Skin epidermis (tissue), 12 donors: Measurements from ENCODE around the gene TARBP1.
"Not testable (repeated sequence)": the region's sequence is repeated elsewhere in the genome, so short reads cannot be mapped to it uniquely, and the experiment has no call there.

Experiments
- H3K27ac ChIP-seq, 21 experiments: fragments of 200-600 bp; sonication (generic) in 11 of 21; one replicate each; pipeline ENCODE4 v1.5.0; 2020; ENCODE audit warnings: mild to moderate bottlenecking in 3 of 21, inconsistent platforms in 2 of 21, moderate library complexity in 2 of 21
- H3K4me3 ChIP-seq, 7 experiments: fragments of 200-600 bp; sonication (generic) in 2 of 7; one replicate each; pipeline ENCODE4 v1.5.0; 2020; ENCODE audit warnings: inconsistent platforms in 2 of 7, mild to moderate bottlenecking in 2 of 7, moderate library complexity in 1 of 7

The TARBP1 gene

DNA sequence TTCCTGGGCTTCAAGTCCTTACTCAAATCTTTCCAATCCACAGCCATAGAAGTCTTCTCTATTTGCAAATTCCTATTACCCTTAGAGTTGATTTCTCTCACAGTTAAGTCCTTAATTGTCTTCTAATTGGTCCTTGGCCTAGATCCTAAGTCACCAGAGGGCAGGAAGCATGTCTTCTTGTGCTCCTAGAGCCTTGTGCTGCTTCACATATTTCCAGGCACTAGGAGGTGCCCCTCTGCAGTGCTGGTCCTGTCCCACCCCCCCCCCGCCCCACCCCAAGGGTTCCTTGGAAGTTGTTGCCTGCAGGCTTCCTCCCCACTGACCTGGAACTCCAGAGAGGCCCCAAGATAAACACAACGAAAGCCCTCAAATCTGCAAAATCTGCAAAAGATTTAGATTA lies 28.1 kb upstream of the TARBP1 start:
- no peak overlapping the region for H3K27ac ChIP-seq
- H3K4me3 ChIP-seq, result no peak overlapping the region

DNA sequence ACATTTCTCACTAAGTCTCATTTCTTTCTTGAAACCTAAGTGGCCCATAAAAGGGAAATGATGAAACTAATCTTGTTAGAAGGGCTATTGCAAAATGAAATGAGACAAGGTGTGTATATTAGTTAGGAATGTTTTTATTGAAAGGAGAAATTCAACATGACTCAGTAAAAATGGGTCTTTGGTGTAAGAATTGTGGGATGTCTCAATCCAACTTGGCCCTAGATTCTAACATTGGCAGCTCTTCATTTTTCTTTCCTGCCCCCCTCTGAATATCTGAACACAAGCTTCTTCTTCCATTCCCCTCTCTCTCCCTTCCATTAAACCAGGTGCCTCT lies 26.8 kb upstream of the TARBP1 start:
- H3K27ac ChIP-seq, result peak overlapping the region in 1 of 21 experiments; percentile 59
- H3K4me3 ChIP-seq, result no peak overlapping the region

- Histone ChIP-seq H3K27ac (peak overlapping the region in 2 of 21 experiments; percentile 1 to 59), H3K4me3 (no peak overlapping the region)
These were observed 26.2 kb upstream of the TARBP1 start for GRCh38 chr1:234504969-234505768.

DNA sequence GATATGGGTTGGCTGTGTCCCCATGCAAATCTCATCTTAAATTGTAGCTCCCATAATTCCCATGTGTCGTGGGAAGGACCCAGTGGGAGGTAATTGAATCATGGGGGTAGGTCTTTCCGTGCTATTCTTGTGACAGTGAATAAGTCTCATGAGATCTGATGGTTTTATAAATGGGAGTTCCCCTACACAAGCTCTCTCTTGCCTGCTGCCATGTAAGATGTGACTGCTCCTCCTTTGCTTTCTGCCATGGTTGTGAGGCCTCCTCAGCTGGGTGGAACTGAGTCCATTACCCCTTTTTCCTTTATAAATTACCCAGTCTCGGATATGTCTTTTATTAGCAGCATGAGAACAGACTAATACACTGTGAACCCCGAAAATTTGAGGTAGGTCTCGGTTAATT lies 25.3 kb upstream of the TARBP1 start:
- H3K27ac ChIP-seq, H3K4me3 ChIP-seq: not testable (repeated sequence)

GRCh38 chr1:234503193-234504050 lies 24.4 kb upstream of the TARBP1 start:
- Histone ChIP-seq H3K27ac (peak overlapping the region in 4 of 21 experiments; percentile 47 to 68 (median 56)), H3K4me3 (no peak overlapping the region)

GRCh38 chr1:234502785-234503184 lies 23.8 kb upstream of the TARBP1 start:
- H3K27ac ChIP-seq, result peak overlapping the region in 4 of 21 experiments; percentile 47 to 68 (median 56)
- no peak overlapping the region for H3K4me3 ChIP-seq

- Histone ChIP-seq H3K4me3 (no peak overlapping the region), H3K27ac (peak overlapping the region in 19 of 21 experiments; percentile 47 to 92 (median 83))
These were observed 21.3 kb upstream of the TARBP1 start for GRCh38 chr1:234500269-234500668.

GRCh38 chr1:234499943-234500245 lies 20.9 kb upstream of the TARBP1 start:
- no peak overlapping the region for H3K4me3 ChIP-seq
- H3K27ac ChIP-seq, result peak overlapping the region in 20 of 21 experiments; percentile 69 to 92 (median 84)

DNA sequence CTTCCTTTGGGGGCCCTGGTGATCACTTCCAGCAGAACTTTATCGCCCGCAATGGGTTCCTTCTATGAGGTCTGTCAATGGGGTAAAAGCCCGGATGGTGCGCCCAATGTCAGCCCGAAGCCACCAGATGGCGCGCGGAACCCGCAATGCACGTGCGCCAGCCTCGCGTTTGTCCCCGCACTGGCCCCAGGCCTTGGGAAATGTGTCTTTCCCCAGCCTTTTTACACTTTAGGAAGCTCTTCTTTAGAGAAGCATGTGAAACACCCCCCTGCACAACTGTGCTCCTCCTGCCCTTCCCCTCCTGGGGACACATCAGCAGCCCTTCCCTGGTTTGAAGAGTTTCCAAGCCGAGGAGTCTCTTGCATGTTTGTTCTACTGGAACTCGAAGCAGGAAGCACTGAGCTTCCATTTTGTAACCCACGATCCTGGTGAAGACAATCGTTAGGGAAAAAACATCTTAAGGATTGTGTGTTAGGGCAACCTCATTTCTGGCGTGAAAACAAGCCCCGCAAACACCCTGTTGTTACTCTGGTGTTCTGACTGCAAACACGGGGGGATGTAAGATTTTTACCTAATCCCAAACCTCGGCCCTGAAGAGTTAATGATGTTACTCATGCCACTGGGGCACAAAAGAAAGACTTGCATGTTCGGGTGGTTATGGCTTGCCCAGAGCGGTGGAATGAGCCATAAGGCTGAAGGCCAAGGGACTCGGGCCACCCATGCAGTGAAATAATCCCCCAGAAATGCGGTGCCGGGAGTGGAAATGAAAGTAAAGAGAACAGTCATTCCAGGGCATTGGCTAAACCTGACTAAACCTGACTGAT lies 20.4 kb upstream of the TARBP1 start:
- H3K27ac ChIP-seq, result peak overlapping the region in 20 of 21 experiments; percentile 69 to 92 (median 84)
- H3K4me3 ChIP-seq, result peak overlapping the region in 1 of 7 experiments; percentile 1

- Histone ChIP-seq H3K27ac (peak overlapping the region in 20 of 21 experiments; percentile 69 to 92 (median 84)), H3K4me3 (no peak overlapping the region)
These were observed 19.6 kb upstream of the TARBP1 start for GRCh38 chr1:234498448-234499118.

GRCh38 chr1:234497589-234497988 lies 18.6 kb upstream of the TARBP1 start:
- Histone ChIP-seq H3K4me3 (no peak overlapping the region), H3K27ac (no peak overlapping the region)

- Histone ChIP-seq H3K4me3 (no peak overlapping the region), H3K27ac (peak overlapping the region in 2 of 21 experiments; percentile 3 to 27)
These were observed 16.4 kb upstream of the TARBP1 start for GRCh38 chr1:234495231-234495990.

DNA sequence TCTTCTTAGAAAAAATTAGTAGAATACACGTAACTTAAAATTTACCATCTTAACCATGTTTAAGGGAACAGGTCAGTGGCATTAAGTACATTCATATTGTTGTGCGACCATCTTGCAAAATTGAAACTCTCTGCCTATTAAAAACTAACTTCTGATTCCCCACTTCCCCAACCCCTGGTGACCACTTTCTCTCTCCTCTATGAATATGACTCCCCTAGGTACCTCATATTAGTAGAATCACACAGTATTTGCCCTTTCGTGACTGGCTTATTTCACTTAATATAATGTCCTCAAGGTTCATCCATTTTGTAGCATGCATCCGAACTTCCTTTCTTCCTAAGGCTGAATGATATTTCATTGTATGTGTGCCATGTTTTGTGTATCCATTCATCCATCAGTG lies 15.1 kb upstream of the TARBP1 start:
- Histone ChIP-seq H3K4me3 (no peak overlapping the region), H3K27ac (no peak overlapping the region)

GRCh38 chr1:234490793-234491479 lies 12.0 kb upstream of the TARBP1 start:
- Histone ChIP-seq H3K4me3 (no peak overlapping the region), H3K27ac (no peak overlapping the region)

DNA sequence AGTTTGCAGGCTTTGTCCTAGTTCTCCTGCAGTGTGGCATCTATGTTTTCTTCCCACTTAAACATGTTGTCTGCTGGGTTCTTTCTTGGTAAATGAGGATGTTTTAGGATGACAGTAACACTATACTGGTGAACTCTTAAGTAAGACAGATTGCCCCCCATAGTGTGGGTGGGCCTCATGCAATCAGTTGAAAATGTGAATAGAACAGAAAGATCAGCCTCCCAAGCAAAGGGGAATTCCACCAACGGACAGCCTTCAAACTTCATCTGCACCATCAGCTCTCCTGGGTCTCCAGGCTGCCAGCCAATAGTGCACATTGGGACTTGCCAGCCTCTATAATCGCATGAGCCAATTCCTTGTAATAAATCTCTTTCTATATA lies 10.7 kb upstream of the TARBP1 start:
- H3K27ac ChIP-seq, result no peak overlapping the region

GRCh38 chr1:234489007-234489697 lies 10.2 kb upstream of the TARBP1 start:
- Histone ChIP-seq H3K27ac (peak overlapping the region in 1 of 21 experiments; percentile 49), H3K4me3 (no peak overlapping the region)

More for the DNA sequence above, 10.7 kb upstream of the TARBP1 start:
- H3K4me3 ChIP-seq, result no peak overlapping the region
